Keratinocyte (primary cell): Measurements from ENCODE around the gene A3GALT2.

Experiments
- EZH2 ChIP-seq: IDR thresholded peaks from one replicate; pipeline ENCODE4 v1.6.1; 2012; ENCODE audit warnings: inconsistent platforms, mild to moderate bottlenecking, low read length, moderate library complexity
- TF ChIP-seq, protein P1 (sequence below), 3 experiments: IDR thresholded peaks in 1 of 3; conservative IDR thresholded peaks in 1 of 3; optimal IDR thresholded peaks in 1 of 3; 2 replicates in 2 of 3; 3 replicates in 1 of 3; pipeline versions ENCODE3 to v1.5.1; 2011; ENCODE audit warnings: low read length in 3 of 3, mild to moderate bottlenecking in 3 of 3, moderate library complexity in 2 of 3, control low read depth in 1 of 3, inconsistent platforms in 1 of 3; ENCODE audit not compliant: insufficient read depth in 2 of 3; ENCODE audit errors: extremely low read depth in 1 of 3

DNA sequence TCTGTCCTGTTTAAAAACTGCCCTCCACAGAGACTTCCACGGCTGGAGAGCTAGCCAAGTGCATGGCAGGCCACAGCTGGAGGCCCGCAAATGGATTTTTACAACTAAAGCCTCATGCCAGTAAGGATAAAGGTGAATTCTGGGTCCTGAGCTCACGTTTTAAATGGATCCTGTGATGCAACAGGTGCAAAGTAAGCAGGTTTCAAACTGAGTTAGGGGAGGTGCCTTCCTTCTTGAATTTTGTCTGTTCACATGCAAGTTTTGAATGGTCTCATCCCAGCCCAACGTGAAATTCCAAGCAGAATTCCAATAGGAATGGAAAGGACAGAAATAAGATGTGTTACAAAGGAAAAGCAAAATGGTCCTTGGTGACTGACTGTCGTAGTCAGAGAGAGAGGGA lies 36.2 kb upstream of the A3GALT2 start:
- no peak for TF ChIP-seq EZH2
- TF ChIP-seq, protein P1, sequence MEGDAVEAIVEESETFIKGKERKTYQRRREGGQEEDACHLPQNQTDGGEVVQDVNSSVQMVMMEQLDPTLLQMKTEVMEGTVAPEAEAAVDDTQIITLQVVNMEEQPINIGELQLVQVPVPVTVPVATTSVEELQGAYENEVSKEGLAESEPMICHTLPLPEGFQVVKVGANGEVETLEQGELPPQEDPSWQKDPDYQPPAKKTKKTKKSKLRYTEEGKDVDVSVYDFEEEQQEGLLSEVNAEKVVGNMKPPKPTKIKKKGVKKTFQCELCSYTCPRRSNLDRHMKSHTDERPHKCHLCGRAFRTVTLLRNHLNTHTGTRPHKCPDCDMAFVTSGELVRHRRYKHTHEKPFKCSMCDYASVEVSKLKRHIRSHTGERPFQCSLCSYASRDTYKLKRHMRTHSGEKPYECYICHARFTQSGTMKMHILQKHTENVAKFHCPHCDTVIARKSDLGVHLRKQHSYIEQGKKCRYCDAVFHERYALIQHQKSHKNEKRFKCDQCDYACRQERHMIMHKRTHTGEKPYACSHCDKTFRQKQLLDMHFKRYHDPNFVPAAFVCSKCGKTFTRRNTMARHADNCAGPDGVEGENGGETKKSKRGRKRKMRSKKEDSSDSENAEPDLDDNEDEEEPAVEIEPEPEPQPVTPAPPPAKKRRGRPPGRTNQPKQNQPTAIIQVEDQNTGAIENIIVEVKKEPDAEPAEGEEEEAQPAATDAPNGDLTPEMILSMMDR (optimal IDR thresholded peaks at IDR 0.05 in 1 of 3, IDR thresholded peaks at IDR 0.05 in 1 of 3, conservative IDR thresholded peaks at IDR 0.05 in 1 of 3; ENCODE audit: extremely low read depth in 1 of 3, insufficient read depth in 2 of 3, low read length in 3 of 3): no peak
